Calu3 (cell line): ENCODE measurements around the gene STAG1. TPM values are rescaled to one million over a fixed set of nuclear protein-coding genes. Genes with fewer than 3 reads are reported as not detected.

ENCODE experiments used
- BruUV-seq: library from RNA; stranded (reverse); fragments of 400-500 nt; replicated peaks from 2 replicates; lab custom pipeline; 2021; lab: Mats Ljungman, UMichigan
- CTCF ChIA-PET: fragments of 300-600 bp; sonication (Branson Sonifier 250); formaldehyde crosslinking; loops from one replicate; lab custom pipeline; 2022; ENCODE audit warnings: antibody characterized with exemption; lab: Charles Lee
- DNase-seq: peaks from one replicate; pipeline ENCODE4 v3.0.0; 2022
- H3K27ac Mint-ChIP-seq: one replicate; pipeline ENCODE4 v1.8.0; 2022; ENCODE audit warnings: mixed read lengths; ENCODE audit not compliant: unreplicated experiment
- H3K27me3 Mint-ChIP-seq: one replicate; pipeline ENCODE4 v1.8.0; 2022; ENCODE audit warnings: mixed read lengths; ENCODE audit not compliant: unreplicated experiment
- H3K36me3 Mint-ChIP-seq: one replicate; pipeline ENCODE4 v1.8.0; 2022; ENCODE audit warnings: mild to moderate bottlenecking, moderate library complexity, mixed read lengths; ENCODE audit not compliant: insufficient read depth, unreplicated experiment
- H3K4me1 Mint-ChIP-seq: one replicate; pipeline ENCODE4 v1.8.0; 2022; ENCODE audit warnings: mild to moderate bottlenecking, low read depth, mixed read lengths; ENCODE audit not compliant: unreplicated experiment
- H3K4me3 Mint-ChIP-seq: one replicate; pipeline ENCODE4 v1.8.0; 2022; ENCODE audit warnings: mild to moderate bottlenecking, low read depth, moderate library complexity, mixed read lengths; ENCODE audit not compliant: unreplicated experiment
- H3K9me3 Mint-ChIP-seq: one replicate; pipeline ENCODE4 v1.8.0; 2022; ENCODE audit warnings: low read depth, mixed read lengths; ENCODE audit not compliant: unreplicated experiment
- intact Hi-C: fragments of 100-400 bp; cut with micrococcal nuclease; formaldehyde crosslinking; loops from one replicate; pipeline ENCODE4 v1.10.0; 2022; ENCODE audit not compliant: unreplicated experiment
- total RNA-seq: library from RNA; stranded (reverse); gene quantifications from 2 replicates; pipeline ENCODE4 v1.2.3, GENCODE V29; 2022
- TF ChIP-seq, protein P1 (sequence below): fragments of 200-600 bp; IDR thresholded peaks from one replicate; pipeline ENCODE4 v1.8.0; 2022; ENCODE audit warnings: antibody characterized with exemption; ENCODE audit not compliant: unreplicated experiment

The STAG1 gene
- total RNA-seq, 1 experiment from 2014 or later: 39.3 TPM

DNA sequence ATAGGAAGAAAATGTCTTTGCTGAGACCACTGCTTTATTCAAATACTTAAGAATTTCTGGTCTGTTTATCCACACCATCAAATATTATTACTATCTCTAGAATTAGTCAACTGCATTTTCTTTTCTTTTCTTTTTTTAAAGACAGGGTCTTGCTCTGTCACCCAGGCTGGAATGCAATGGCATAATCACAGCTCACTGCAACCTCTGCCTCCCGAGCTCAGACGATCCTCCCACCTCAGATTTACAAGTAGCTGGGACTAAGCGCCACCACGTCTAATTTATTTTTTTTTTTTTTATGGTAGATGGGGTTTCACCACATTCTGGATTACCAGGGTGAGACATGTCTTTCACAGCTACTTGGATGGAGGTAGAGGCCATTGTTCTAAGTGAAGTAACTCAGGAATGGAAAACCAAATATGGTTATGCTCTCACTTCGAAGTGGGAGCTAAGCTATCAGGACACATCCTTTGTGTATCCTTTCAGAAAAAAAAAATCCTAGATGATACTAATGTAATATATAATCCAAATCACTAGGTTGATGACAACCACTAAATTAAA is 52.8 kb downstream of the STAG1 start:
- no peak overlapping the region for H3K27ac Mint-ChIP-seq
- no TSS peak for BruUV-seq
- no peaks in the 10 kb centered on the region for H3K27me3 Mint-ChIP-seq
- H3K4me1 Mint-ChIP-seq: no peaks in the 10 kb centered on the region
- H3K36me3 Mint-ChIP-seq: no peaks in the 10 kb centered on the region
- CTCF ChIA-PET: interaction anchor here (0.7 kb wide), 2 partner anchors 12 to 972 kb away, joined by 3 read pairs; no protein-coding TSS in a partner anchor
- no peak overlapping the region for H3K4me3 Mint-ChIP-seq
- no peak for DNase-seq
- H3K9me3 Mint-ChIP-seq: peaks cover 4% of the 10 kb centered on the region
- TF ChIP-seq, protein P1, sequence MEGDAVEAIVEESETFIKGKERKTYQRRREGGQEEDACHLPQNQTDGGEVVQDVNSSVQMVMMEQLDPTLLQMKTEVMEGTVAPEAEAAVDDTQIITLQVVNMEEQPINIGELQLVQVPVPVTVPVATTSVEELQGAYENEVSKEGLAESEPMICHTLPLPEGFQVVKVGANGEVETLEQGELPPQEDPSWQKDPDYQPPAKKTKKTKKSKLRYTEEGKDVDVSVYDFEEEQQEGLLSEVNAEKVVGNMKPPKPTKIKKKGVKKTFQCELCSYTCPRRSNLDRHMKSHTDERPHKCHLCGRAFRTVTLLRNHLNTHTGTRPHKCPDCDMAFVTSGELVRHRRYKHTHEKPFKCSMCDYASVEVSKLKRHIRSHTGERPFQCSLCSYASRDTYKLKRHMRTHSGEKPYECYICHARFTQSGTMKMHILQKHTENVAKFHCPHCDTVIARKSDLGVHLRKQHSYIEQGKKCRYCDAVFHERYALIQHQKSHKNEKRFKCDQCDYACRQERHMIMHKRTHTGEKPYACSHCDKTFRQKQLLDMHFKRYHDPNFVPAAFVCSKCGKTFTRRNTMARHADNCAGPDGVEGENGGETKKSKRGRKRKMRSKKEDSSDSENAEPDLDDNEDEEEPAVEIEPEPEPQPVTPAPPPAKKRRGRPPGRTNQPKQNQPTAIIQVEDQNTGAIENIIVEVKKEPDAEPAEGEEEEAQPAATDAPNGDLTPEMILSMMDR: no peak
- intact Hi-C loops: no loop called here

DNA sequence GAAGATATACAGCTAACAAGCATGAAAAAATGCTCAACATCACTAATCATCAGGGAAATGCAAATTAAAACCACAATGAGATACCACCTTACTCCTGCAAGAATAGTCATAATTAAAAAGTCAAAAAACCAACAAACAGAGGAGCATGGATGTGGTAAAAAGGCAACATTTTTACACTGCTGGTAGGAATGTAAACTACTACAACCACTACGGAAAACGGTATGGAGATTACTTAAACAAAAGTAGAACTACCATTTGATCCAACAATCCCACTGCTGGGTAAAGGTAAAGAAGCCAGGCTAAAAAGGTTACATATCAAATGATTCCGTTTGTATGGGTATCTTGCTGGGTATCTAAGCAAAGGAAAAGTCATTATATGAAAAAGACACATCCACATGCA is 53.8 kb downstream of the STAG1 start:
- intact Hi-C loops: no loop called here
- peaks cover 4% of the 10 kb centered on the region for H3K9me3 Mint-ChIP-seq
- CTCF ChIA-PET: no interaction called here
- DNase-seq: no peak
- no peak overlapping the region for H3K27ac Mint-ChIP-seq
- TF ChIP-seq, protein P1: no peak
- no TSS peak for BruUV-seq
- no peak overlapping the region for H3K4me3 Mint-ChIP-seq
- no peaks in the 10 kb centered on the region for H3K36me3 Mint-ChIP-seq
- no peaks in the 10 kb centered on the region for H3K27me3 Mint-ChIP-seq
- H3K4me1 Mint-ChIP-seq: no peaks in the 10 kb centered on the region

DNA sequence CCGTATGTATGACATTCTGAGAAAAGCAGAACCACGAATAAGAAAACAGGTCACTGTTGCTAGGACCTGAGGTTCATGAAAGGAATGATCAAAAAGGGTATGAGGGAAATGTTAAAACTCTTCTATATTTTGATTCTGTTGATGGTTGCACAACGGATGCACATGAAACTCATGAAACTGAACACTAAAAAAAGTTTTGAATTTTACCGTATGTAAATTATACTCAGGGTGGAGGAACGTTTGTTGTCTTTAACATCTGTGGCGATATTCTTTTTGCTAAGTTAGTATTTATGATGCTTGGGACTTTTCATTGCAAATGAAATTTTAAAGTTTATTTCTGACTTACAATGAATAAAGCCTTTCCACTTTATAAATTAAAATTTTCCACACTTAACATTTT is 55.4 kb downstream of the STAG1 start:
- Mint-ChIP-seq H3K4me3 (no peak overlapping the region), H3K9me3 (peaks cover 4% of the 10 kb centered on the region), H3K27me3 (no peaks in the 10 kb centered on the region), H3K4me1 (no peaks in the 10 kb centered on the region), H3K27ac (no peak overlapping the region), H3K36me3 (no peaks in the 10 kb centered on the region)
- intact Hi-C loops: no loop called here
- BruUV-seq: no TSS peak
- CTCF ChIA-PET: no interaction called here
- DNase-seq: no peak
- TF ChIP-seq, protein P1: no peak

DNA sequence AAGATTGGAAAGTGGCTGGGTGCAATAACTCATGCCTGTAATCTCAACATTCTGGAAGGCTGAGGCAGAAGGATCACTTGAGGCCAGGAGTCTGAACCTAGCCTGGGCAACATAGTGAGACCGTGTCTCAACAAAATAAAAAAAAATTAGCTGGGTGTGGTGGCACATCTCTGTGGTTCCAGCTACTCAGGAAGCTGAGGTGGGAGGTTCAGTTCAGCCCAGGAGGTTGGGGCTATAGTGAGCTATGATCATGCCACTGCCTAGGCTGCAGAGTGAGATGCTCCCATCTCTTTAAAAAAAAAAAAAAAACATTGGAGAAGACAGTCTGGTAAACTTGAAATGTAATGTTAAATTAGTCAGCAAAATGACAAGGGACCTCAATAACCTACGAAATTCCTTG is 57.9 kb downstream of the STAG1 start:
- DNase-seq: no peak
- no peaks in the 10 kb centered on the region for H3K4me1 Mint-ChIP-seq
- intact Hi-C loops: no loop called here
- TF ChIP-seq, protein P1: no peak
- no TSS peak for BruUV-seq
- H3K36me3 Mint-ChIP-seq: no peaks in the 10 kb centered on the region
- no peaks in the 10 kb centered on the region for H3K27me3 Mint-ChIP-seq
- H3K27ac Mint-ChIP-seq: no peak overlapping the region
- no peak overlapping the region for H3K4me3 Mint-ChIP-seq
- CTCF ChIA-PET: interaction anchor here (0.7 kb wide), 1 partner anchor 92 kb away, joined by 4 read pairs; no protein-coding TSS in a partner anchor
- peaks cover 4% of the 10 kb centered on the region for H3K9me3 Mint-ChIP-seq
